GM19397 (cell line): ENCODE measurements around the gene TNFAIP8.

Experiments used
- ATAC-seq: cut with Tn5 transposase; IDR thresholded peaks from one replicate; pipeline ENCODE4 v1.9.1; 2021; ENCODE audit warnings: mild to moderate bottlenecking, moderate library complexity; ENCODE audit not compliant: unreplicated experiment

TNFAIP8 gene

DNA sequence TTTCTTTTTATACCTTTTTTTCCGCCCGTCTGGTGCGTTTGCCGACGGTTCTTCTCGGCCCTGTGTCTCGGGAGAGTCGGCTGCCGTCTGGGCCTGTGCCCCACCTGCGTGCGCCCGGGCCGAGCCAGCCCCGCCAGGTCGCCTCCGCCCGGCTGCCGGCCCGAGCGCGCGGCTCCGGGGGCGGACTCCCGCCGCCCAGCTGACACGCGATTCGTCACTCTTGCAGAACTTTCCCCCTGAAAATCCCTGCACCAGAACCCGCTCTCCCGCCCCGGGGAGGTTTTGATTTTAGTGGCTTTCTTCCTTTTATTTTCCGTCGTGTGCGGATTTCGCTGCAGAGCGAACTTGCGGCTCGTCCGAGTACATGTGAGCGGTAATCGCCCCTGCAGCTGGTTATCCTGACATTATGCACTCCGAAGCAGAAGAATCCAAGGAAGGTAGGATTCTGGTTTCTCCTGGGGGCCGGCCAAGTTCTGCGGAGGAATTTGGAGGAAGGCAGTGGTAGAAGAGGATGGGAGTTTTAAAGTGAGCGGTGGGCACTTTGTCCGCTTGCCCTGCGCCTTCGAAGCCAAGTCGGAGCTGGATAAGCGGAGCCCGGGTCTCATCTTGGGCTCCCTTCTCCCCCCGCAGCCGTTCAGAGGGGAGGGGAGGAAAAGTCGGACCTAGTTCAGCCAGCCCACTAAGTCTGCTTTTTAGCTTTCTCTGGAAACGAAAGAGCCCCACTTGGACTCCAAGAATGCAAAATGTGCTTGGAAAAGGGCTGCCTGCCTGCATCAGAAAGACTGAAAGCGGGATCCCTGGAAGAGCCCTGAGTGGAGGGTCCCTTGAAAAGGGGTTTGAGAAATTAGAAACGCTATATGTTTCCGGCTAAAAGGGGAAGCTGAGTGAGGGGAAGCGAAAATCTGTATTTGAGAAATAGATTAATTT lies at the start of gene TNFAIP8:
Gene TNFAIP8 (plus strand): TSS at position 335 of the 927 bp plus-strand sequence. CDS start 72 bp downstream, at position 407.
- ATAC-seq = peak; percentile 55

DNA sequence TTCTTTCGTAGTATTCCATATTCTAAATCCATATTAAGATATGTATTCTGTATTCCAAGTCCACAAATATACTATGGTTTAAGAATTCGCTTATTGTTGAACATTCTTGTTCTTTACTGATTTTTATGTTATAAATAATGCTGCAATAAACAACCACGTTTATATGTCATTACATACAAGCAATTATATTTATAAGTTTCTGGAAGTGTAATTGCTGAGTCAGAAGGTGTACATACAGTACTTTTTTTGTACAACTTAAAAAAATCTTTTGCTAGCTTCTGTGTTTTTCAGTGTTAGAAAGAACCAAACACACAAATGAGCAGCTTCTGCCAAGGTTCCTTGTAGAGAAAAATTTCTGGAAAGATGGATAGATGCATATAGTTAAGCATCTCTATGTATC lies 48.6 kb upstream of the TNFAIP8 start:
- no peak for ATAC-seq

DNA sequence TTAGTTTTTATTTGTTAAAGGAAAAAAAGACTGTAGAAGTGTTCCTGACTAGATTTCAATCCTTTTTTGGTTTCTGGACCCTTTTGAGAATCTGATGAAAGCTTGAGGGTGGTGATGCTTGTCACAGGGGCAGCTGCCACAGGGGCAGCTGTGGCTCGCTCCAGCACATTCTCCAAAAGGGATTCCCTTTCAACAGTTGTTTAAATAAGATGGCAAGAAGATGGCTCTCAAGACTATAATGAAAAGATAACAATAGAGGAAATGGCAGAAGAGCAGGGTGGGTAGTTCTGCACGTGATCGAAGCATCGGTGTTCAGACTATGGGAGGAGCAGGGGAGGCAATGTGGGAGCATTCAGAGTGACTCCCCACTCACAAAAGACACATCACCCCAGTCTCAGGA lies 46.5 kb upstream of the TNFAIP8 start:
- peak; percentile 18 for ATAC-seq

DNA sequence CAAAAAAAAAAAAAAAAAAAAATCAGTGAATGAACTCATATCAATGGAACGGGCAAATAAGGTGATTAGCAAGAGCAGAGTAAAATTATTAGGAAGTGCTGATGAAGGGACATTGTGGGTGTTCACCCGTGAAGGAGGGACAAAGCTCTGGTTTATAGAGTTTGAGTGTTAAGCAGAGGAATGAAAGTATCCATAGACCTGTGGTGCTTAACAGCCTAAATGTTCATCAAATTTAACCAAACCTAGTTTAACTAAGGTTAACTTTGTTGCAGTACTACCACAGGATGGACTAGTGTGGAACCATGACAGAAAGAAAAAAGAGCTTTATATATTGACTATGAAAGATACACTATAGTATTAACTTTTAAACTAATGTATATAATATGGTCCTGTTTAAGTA lies 44.1 kb upstream of the TNFAIP8 start:
- ATAC-seq = no peak

DNA sequence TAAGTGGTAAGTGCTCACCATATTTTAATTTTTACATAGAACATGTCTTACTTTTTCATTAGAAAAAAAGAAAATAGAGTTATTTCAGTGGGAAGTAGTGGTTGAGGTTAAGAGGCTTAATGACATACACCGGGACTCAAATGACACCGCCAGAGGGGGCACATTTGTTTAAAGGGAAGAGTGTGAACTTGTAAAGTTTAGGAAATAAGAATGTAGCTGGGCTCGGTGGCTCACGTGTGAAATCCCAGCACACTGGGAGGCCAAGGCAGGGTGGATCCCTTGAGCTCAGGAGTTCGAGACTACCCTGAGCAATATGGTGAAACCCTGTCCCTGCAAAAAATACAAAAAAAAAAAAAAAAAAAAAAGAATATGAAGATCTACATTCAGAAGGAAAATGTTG lies 43.4 kb upstream of the TNFAIP8 start:
- ATAC-seq = no peak

DNA sequence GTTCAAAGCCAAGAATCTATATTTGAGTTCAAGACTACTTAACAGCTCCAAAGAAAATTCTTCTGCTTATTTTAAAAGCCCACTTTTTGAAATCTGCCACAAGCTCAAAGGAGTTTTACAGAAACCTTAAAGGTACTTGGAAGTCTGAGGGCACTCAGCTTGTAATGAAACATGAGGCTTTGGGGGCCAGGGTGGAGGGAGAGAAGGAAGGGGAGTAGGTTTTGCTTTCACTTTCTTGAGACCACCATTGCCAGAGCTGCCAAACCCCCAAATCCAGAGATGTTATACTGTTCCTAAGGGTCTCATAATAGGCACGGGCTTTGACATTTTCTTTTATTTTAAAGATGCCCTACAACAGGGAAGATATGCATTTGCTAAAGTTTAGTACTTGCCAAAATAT lies 42.6 kb upstream of the TNFAIP8 start:
- ATAC-seq = no peak

DNA sequence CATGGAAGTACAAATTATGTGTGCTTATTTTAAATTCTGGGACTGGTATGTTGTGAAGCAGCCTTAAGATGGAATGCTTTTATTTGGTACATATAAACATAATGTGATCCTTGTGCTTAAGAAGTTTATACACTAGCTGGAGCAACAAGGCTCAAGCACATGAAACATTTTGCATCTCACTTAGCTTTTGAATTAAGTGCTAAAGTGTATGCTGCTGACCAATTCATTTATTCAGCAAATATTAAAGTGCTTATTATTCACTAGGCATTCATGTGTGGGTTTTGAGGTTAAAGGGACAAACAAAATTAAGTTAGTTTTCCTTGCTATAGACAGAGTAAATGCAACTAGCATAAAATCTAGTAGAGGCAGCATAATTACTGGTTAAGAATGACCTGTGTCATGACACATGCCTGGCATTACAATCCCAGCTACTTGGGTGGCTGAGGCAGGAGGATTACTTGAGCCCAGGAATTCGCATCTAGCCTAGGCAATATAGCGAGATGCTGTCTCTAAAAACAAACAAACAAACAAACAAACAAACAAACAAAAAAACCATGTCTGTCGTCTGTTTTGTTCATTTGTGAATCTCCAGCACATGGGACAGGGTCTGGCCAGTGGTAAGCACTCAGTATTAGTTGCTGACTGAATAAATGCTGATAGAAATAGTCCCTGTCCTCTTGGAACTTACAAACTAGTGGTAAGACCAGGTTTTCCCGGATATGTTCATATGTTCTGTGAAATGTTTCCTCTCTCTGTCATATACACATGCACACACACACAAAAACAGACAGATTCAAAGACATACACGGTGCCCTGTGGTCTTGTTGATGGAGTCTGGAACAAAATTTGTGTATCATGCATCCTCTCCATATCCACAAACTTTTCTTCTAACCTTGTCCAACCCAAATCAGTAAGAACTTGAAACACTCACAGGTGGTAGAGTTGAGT lies 41.9 kb upstream of the TNFAIP8 start:
- ATAC-seq = no peak

DNA sequence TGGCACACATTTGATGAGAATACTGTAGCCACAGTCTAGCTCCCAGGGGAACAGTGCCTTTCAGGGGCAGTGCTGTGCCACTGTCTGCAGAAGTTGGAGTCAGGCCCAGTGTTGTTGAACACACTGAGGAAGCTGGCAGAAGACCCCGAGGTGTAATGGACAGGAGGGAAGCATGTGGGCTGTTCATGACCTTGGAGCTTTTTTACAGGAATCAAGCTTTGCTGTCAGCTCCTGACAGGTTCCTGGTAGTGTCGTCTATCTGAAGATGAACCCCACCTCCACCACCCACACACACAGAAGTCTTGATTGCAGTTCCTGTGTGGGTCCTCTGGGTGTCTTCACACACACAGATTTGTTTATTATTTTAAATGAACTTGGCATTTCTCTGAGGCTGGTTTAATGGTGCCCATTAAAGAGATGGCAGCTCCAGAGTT lies 40.3 kb upstream of the TNFAIP8 start:
- ATAC-seq = peak; percentile 65

DNA sequence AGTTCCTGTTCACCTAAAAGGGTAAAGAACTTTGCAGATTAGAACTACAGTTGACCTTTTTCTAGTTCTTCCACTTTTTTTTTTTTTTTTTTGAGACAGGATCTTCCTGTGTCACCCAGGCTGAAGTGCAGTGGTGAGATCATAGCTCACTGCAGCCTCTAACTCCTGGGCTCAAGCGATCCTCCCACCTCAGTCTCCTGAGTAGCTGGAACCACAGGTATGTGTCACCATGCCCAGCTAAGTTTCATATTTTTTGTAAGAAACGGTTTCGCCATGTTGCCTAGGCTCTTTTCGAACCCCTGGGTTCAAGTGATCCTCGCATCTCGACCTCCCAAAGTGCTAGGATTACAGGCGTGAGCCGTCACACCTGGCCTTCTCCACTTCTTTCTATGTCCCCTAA lies 39.7 kb upstream of the TNFAIP8 start:
- no peak for ATAC-seq

DNA sequence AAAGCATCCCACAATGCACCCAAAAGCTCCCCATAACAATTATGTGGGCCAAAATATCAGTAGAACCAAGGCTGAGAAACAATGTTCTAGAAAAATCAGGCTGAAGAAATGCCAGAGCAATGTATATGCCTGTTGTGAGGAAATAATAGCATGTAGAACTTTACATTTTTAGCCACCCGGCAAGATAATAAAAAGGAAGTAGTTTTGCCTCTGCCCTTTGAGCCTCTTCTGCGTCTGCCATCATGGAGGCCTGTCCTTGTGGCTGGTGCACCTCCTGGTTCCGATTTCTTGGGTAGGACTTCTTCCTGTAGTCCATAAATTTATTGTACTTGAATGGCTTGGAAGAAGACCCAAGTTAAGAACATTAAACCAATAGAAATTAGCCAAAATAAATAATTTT lies 38.9 kb upstream of the TNFAIP8 start:
- ATAC-seq = no peak

DNA sequence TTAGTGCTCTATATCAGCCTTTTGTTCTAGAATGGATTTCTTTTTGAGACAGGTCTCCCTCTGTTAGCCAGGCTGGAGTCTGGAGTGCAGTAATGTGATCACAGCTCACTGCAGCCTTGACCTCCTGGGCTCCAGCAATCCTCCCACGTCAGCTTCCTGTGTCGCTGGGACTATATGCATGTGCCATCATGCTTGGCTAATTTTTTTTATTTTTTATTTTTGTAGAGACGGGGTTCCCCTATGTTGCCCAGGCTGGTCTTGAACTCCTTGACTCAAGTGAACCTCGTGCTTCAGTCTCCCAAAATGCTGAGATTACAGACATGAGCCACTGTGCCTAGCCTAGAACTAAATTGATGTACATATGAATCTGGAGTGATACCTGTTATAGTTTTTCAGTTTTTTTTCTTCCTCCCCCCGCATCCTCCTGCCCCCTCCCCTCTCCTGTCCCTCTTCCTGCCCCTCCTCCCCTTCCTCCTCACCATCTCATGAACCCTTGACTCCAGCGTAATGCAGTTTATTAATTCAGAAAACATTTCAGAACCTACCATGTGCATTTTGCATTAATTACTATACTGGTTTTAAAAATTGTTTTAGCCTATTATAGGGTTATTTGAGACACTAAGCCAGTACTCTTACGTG lies 37.4 kb upstream of the TNFAIP8 start:
- ATAC-seq = peak; percentile 37

DNA sequence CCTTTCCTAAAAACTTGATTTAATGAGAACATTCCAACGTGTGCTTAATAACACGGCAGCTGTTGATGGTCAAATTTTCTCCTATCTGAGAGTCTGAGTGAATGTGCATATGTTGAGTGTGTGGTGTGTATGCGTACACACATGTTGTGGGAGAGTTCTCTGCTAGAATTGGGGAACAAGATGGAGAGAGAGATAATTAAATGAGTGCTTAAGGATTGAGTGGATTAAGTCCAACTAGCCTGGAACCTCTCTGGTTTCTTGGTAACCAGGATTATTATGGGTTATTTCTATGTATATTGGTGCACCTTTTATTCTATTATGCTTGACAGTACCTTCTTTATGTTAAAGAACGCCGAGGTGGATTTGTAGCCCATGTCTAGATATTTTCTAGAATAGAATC lies 36.4 kb upstream of the TNFAIP8 start:
- no peak for ATAC-seq

DNA sequence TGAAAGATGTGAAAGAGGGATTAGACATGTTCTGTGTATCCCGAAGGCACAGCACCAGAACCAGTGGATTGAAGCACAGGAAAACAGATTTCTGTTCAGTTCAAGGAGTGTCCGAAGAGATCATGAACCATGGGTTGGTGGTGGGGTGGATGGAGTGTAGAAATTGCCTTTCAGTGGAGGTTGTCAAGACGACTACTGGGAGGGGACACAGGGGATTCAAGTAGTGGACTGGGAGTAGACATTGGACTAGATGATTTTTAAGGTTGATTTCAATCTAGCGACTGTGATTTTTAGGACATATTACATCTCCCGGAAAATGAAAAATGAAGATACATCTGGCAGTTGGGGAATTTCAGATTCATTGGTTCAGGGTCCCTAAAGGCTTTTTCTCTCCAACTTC lies 35.9 kb upstream of the TNFAIP8 start:
- ATAC-seq = no peak

DNA sequence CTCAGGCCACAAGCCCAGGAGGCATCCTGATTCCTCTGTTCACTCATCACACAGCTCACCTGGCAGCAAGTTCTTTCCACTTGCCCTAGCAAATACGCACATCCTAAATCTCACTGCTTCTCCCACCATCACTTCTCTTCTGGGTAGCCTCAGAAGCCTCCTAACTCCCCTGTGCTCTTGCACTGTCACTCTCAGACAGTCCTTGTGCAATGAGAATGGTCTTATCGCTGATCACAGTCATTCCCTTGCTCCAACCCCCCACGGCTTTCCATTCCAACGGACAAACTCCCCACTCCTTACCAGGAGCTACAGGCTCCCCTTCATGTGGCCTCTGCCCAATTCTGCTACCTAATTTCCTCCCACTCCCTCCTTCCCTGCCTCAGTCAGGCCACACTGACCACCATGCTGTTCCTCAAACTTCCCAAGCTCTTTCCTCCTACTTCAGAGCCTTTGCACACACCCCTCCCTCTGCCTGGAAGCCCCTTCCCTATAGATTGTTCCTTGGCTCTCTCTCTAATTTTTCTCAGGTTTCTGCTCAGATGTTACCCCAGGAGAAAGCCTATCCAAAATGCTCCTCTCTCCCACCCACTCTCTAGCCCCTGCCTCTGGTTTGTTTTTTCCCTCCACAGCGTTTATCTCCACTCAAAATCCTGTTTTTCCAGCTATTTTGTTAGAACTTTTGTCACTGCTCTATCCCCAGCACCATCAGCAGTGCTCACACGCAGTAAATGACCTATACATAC lies 34.1 kb upstream of the TNFAIP8 start:
- no peak for ATAC-seq

DNA sequence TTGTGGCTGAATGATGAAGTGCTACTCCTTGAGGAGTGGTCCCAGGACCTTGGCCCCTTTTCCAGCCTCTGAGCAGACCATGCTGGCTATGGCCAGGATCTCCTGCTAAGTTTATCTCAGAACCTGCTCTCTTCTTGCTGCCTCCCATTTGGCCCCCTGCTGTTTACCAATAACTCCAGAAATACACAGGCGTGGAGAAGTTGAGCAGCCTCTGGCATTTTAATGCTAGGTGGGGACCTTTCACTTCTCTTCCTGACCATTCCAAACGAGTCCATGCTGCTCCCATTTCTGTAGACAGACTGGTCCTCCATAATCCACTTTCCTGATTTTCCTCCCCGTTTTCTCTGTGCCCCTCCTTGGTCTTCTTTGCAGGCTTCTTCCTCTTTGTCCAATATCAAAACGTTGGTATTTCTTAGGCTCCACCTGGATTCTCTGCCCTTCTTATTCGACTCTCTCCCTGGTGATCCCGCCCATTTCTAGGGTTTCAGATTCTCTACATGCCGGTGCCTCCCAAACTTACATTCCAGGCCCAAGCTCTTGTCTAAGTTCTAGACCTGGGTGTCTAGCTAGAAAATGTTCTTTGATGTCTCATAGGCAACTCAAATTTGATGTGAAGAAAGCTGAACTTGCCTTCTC lies 33.4 kb upstream of the TNFAIP8 start:
- no peak for ATAC-seq

DNA sequence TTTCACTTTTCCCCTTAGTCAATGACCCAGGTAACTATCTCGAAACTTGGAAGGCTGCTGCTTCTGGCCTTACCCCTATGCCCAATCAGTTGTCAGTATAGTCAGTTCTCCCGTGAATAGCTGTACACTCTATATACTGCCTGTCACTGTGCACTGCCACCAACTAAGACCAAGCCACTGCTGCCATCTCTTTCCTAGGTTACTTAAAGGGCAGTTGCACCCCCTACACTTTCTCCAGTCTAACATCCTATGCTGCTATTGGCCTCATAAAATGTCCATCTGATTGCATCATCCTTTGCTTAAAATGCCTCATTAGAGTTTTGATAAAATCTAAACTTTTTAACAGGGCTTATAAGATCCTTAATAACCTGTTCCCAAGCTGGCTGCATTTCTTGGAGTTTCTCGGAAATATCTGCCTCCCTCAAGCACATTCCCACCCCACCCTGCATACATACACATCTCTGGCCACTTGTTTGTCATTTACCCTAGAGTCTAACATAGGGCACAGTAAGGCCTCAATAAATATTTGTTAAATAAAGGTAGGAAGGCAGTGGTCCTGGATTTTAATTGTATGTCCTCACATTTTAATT lies 32.8 kb upstream of the TNFAIP8 start:
- no peak for ATAC-seq

DNA sequence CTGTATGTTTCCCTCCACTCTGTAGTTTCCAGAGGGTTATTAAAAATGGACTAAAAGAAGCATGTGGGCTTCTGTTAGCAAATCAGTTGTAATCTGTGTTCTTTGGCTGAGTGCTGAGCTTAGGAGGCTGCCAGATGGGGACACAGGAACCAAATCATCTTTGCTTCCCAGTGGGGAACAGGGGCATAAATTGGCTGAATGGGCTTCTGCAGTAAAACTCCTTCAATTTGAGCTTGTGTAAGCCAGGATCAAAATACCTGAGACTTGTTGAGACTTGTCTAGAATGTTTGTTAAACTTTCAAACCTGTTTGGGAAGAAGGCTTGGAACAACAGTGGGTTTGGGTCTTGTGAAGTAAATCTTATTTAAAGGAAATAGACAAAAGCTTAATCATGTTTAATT lies 32.2 kb upstream of the TNFAIP8 start:
- no peak for ATAC-seq

DNA sequence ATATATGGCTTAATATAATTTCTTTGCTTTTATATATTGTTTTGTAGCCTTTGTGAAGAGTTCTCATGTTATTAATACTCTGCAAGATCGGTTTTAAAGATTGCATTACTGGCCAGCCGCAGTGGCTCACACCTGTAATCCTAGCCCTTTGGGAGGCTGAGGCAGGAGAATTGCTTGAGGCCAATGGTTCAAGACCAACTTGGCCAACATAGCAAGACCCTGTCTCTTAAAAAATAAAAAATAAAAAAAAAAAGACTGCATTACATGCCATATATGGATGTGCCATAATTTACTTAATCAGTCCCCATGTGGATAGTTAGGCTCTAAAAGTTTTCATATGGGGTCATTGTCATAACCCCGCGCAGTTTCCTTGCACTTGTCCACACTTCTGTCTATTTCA lies 31.0 kb upstream of the TNFAIP8 start:
- ATAC-seq = no peak

DNA sequence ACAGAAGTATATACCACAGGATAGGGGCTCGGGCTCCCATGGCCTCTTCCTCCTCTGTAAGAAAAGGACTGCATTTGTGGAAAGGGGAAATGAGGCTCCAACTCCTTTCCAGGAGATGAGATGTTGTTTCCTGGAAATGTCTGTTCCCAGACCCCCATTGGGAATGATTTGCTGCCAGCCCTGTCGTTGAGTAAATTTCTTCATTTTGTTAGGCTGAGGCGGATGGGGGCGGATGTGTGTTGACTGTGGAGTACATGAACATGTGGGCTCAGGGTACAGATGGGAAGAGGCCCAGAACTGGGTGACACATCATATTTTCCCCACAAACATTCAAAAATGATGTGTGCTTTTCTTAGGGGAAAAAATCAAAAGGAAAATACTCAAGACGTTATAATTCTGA lies 28.8 kb upstream of the TNFAIP8 start:
- no peak for ATAC-seq
